Stimulated activated CD8-positive, alpha-beta memory T cell treated with anti-CD3 and anti-CD28 coated beads, Interleukin-15, amount 100 ng/mL, for 4 hours (primary cell): ENCODE measurements around the gene AGBL5.

Experiments
- DNase-seq, 2 donors: peaks; one replicate each; pipeline ENCODE4 v3.0.0-alpha.2; 2020; ENCODE audit warnings: low read depth in 2 of 2

Gene AGBL5

GRCh38 chr2:27078267-27079194 lies 27.1 kb downstream of the AGBL5 start, which contains the start of gene EMILIN1:
Gene EMILIN1, plus strand, starts transcription at chr2:27078615. Its CDS starts 451 bp downstream, at chr2:27079066.
- no peak for DNase-seq

DNA sequence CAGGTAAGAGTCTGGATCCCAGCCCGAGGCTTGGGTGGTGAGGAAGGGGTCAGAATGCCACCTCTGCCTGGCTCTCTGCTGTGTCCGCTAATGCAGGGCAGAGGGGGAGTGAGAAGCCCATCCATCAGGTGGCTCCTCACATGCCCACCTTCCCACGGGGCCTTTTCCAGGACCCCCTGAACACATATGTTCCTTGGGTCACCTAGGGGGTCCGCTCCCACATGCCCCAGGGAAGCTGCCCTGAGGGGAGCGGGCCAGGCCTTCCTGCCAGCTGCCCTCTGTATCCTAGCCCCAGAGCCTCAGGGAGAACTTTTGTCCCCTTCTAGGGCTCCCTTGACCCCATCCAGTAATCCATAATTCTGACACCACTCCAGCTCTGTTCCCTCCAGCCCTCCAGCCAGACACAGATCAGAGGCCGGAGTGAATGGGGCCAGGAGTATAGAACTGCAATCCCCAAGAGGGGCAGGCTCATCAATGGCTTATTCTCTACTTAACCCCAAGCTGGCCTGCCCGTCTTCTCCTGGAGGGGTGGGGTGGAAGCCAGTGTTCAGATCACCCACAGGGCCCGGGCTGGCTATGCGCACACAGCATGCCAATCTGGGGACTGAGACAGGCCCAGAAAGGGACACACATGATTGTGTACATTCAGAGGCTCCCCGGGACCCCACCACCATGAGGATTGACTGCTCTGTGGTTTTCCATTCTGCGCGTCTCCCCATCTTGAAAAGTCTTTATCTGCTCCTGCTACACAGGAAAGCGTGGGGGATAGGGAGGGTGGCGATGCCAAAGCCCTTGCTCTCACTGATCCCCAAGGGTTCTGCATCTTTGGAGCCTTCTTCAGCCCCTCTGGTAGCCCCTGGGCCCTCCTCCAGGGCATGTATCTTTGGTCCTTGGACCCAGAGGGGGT lies 28.0 kb downstream of the AGBL5 start:
- no peak for DNase-seq

- DNase-seq = no peak
Observed at GRCh38 chr2:27080140-27080469, 28.6 kb downstream of the AGBL5 start.

DNA sequence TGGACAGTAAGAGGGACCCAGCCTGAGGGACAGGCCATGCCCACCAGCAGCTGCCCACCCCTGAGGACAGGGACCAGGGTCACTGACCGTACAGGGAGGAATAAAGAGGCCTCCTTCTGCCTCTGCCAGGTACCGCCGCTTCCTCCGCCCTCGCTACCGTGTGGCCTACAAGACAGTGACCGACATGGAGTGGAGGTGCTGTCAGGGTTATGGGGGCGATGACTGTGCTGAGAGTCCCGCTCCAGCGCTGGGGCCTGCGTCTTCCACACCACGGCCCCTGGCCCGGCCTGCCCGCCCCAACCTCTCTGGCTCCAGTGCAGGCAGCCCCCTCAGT lies 29.1 kb downstream of the AGBL5 start:
- DNase-seq = no peak

DNA sequence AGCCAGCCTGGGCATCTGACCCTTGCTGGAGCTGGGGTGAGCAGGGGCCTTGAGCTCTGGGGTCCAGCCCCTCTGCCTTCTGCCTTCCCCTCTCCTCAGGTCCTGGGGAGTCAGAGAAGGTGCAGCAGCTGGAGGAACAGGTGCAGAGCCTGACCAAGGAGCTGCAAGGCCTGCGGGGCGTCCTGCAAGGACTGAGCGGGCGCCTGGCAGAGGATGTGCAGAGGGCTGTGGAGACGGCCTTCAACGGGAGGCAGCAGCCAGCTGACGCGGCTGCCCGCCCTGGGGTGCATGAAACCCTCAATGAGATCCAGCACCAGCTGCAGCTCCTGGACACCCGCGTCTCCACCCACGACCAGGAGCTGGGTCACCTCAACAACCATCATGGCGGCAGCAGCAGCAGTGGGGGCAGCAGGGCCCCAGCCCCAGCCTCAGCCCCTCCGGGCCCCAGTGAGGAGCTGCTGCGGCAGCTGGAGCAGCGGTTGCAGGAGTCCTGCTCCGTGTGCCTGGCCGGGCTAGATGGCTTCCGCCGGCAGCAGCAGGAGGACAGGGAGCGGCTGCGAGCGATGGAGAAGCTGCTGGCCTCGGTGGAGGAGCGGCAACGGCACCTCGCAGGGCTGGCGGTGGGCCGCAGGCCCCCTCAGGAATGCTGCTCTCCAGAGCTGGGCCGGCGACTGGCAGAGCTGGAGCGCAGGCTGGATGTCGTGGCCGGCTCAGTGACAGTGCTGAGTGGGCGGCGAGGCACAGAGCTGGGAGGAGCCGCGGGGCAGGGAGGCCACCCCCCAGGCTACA lies 30.7 kb downstream of the AGBL5 start:
- no peak for DNase-seq

DNA sequence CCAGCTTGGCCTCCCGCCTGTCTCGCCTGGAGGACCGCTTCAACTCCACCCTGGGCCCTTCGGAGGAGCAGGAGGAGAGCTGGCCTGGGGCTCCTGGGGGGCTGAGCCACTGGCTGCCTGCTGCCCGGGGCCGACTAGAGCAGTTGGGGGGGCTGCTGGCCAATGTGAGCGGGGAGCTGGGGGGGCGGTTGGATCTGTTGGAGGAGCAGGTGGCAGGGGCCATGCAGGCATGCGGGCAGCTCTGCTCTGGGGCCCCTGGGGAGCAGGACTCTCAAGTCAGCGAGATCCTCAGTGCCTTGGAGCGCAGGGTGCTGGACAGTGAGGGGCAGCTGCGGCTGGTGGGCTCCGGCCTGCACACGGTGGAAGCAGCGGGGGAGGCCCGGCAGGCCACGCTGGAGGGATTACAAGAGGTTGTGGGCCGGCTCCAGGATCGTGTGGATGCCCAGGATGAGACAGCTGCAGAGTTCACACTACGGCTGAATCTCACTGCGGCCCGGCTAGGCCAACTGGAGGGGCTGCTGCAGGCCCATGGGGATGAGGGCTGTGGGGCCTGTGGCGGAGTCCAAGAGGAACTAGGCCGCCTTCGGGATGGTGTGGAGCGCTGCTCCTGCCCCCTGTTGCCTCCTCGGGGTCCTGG lies 31.4 kb downstream of the AGBL5 start:
- no peak for DNase-seq

- no peak for DNase-seq
Observed at GRCh38 chr2:27083410-27084296, 32.2 kb downstream of the AGBL5 start.

- no peak for DNase-seq
Observed at GRCh38 chr2:27084297-27085061, 33.0 kb downstream of the AGBL5 start.

GRCh38 chr2:27085062-27085672 lies 33.7 kb downstream of the AGBL5 start:
- no peak for DNase-seq

DNA sequence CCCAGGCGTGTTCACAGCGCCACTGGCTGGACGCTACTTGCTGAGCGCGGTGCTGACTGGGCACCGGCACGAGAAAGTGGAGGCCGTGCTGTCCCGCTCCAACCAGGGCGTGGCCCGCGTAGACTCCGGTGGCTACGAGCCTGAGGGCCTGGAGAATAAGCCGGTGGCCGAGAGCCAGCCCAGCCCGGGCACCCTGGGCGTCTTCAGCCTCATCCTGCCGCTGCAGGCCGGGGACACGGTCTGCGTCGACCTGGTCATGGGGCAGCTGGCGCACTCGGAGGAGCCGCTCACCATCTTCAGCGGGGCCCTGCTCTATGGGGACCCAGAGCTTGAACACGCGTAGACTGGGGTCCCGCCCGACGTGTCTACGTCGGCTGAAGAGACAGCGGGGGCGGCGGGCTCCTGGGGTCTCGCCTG lies 34.2 kb downstream of the AGBL5 start:
- DNase-seq = peak in 1 of 2 donors; percentile 10

DNA sequence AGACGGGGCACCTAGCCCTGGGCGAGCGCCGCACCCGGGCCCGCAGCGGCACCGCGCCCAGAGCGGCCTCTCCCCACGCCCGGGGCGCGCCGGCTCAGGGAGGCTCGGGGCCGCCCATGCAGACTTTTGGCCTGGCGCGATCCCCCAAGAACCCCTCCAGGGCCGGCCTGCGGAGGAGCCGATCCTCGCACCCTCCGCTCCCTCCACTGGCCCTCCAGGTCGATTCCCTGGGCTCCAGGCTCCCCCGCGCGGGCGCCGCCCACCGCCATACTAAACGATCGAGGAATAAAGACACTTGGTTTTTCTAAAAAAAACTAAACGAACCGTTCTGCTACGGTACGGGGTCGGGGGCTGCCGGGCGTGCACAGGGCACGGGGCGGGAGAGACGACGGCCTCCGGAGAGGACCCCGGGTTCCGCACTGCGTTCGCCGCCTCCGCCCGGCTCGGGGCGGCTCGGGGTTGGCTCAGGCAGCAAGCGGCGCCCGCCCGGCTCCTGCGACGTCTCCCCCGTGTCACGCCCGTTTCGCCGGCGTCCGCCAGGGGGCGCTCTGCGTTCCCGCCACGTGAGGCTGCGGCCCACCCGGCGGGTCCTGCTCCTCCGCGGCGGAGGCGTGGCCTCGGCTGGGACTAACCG lies 34.7 kb downstream of the AGBL5 start:
- peak; percentile 93 to 98 for DNase-seq

GRCh38 chr2:27086724-27087593 lies 35.5 kb downstream of the AGBL5 start, which contains the start of gene KHK:
Gene KHK, plus strand, starts transcription at chr2:27086772. Its CDS starts 488 bp downstream, at chr2:27087260.
- DNase-seq = no peak

GRCh38 chr2:27087823-27088410 lies 36.4 kb downstream of the AGBL5 start:
- no peak for DNase-seq

GRCh38 chr2:27088634-27089033 lies 37.2 kb downstream of the AGBL5 start:
- no peak for DNase-seq

GRCh38 chr2:27089111-27089954 lies 37.9 kb downstream of the AGBL5 start:
- DNase-seq = no peak
